Motor neuron (in vitro differentiated cells): Measurements from ENCODE around the gene EPSTI1. TPM values are rescaled to one million over a fixed set of nuclear protein-coding genes. Genes with fewer than 3 reads are reported as not detected.

ENCODE experiments used
- total RNA-seq, 8 experiments: library from RNA; unstranded; fragments of 300-600 nt; gene quantifications; 2 replicates each; pipeline versions ENCODE4 v1.2.3 to v1.2.4, GENCODE V29; 2022

The EPSTI1 gene
- total RNA-seq, 8 experiments from 2014 or later, result 0.05 to 8.8 (median 0.40) TPM

Other genes starting within 250 kb of the EPSTI1 start
- 10 to 100 TPM in 1 of 8 experiments, under 1 TPM in 6, not detected in 1; 0.05 to 11.5 (median 0.17) TPM for gene FAM216B, start 210.7 kb downstream of the EPSTI1 start, total RNA-seq
- gene DNAJC15, start 31.3 kb upstream of the EPSTI1 start, total RNA-seq, result 10 to 100 TPM in 2 of 8 experiments, 1 to 10 TPM in 3, under 1 TPM in 3; 0.13 to 14.4 (median 1.9) TPM